Activated T-cell treated with anti-CD3 and anti-CD28 coated beads, Interleukin-2, amount 50 U/mL, for 1 hour (primary cell): ENCODE measurements around the gene NAT14.

Experiments
- DNase-seq: peaks from one replicate; pipeline ENCODE4 v3.0.0-alpha.2; 2020

NAT14 gene

GRCh38 chr19:55453511-55454260, 31.3 kb upstream of the NAT14 start:
- no peak for DNase-seq

- DNase-seq, result peak; percentile 63
Observed at GRCh38 chr19:55454787-55455243, 30.2 kb upstream of the NAT14 start.

GRCh38 chr19:55455576-55456235, 29.3 kb upstream of the NAT14 start:
- DNase-seq, result no peak

GRCh38 chr19:55456347-55456746, 28.6 kb upstream of the NAT14 start:
- no peak for DNase-seq

GRCh38 chr19:55457683-55458457, 27.1 kb upstream of the NAT14 start:
- no peak for DNase-seq

- no peak for DNase-seq
Observed at GRCh38 chr19:55459551-55459949, 25.4 kb upstream of the NAT14 start.

- no peak for DNase-seq
Observed at GRCh38 chr19:55459950-55460657, 24.9 kb upstream of the NAT14 start.

GRCh38 chr19:55460670-55461258, 24.2 kb upstream of the NAT14 start:
- DNase-seq, result no peak

GRCh38 chr19:55461259-55461973, 23.6 kb upstream of the NAT14 start, which contains the start of gene ISOC2:
TSS of gene ISOC2 (minus strand) at chr19:55461642. CDS start at chr19:55456486, 5,156 bp downstream.
- DNase-seq, result peak; percentile 100

GRCh38 chr19:55461974-55462626, 22.9 kb upstream of the NAT14 start:
- no peak for DNase-seq

GRCh38 chr19:55462722-55463121, 22.3 kb upstream of the NAT14 start:
- no peak for DNase-seq

- no peak for DNase-seq
Observed at GRCh38 chr19:55463583-55464031, 21.4 kb upstream of the NAT14 start.

GRCh38 chr19:55464039-55464661, 20.8 kb upstream of the NAT14 start:
- DNase-seq, result no peak

GRCh38 chr19:55464662-55465054, 20.3 kb upstream of the NAT14 start, which contains the start of gene C19orf85:
TSS of gene C19orf85 (minus strand) at chr19:55464751. CDS start at chr19:55464554, 197 bp downstream.
- DNase-seq, result no peak

- DNase-seq, result no peak
Observed at GRCh38 chr19:55465460-55466240, 19.3 kb upstream of the NAT14 start.

- no peak for DNase-seq
Observed at GRCh38 chr19:55466241-55466614, 18.8 kb upstream of the NAT14 start.

- peak; percentile 73 for DNase-seq
Observed at GRCh38 chr19:55467236-55468053, 17.5 kb upstream of the NAT14 start.

GRCh38 chr19:55468054-55468393, 17.0 kb upstream of the NAT14 start:
- no peak for DNase-seq

- DNase-seq, result no peak
Observed at GRCh38 chr19:55471266-55471665, 13.7 kb upstream of the NAT14 start.
